GM21381 (cell line): Measurements from ENCODE around the gene CARD11.

Experiments
- ATAC-seq: cut with Tn5 transposase; IDR thresholded peaks from one replicate; pipeline ENCODE4 v1.9.1; 2021; ENCODE audit warnings: mild to moderate bottlenecking, moderate library complexity; ENCODE audit not compliant: unreplicated experiment

CARD11 gene

DNA sequence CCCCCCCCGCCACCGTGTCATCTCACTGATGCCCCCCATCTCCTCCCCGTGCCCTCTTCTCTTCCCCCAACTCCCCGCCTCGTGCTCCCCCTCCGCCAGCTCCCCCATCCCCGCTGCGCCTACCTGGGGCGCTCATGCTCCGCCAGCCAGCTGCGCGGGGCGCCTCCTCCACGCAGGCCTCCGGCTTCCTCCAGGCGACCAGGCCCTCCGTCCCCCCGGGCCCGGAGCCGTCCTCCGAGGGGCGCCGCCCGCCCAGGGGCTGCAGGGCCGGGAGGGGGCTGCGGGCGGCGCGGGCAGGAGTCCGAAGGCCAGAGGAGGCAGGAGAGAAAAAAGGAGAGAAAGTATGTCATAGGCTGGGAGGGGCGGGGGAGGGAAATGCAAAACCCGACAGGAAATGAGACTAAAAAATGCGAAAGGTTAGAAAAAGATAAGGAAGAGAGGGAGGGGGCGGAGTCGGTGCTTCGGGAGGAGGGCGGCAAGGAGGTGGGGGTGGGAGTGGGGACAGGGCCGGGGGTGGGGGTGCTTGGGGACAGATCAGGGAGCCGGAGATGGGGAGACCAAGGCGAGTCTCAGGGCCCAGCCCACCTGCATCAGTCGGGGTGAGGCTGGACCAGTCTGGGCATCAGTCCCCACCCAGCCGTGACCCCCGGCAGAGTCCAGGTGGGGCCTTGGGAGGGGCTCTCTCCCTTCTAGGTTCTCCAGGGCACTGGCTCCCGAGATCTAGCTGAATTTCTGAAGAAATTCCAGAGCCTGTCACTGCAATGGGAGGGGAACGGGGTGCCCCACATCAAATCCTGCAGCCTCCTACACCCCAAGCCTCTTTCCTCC lies at the start of gene CARD11:
Gene CARD11, minus strand, starts transcription at position 324 of the 828 bp plus-strand sequence. CDS start 85,361 bp downstream, outside the sequence.
- no peak for ATAC-seq

DNA sequence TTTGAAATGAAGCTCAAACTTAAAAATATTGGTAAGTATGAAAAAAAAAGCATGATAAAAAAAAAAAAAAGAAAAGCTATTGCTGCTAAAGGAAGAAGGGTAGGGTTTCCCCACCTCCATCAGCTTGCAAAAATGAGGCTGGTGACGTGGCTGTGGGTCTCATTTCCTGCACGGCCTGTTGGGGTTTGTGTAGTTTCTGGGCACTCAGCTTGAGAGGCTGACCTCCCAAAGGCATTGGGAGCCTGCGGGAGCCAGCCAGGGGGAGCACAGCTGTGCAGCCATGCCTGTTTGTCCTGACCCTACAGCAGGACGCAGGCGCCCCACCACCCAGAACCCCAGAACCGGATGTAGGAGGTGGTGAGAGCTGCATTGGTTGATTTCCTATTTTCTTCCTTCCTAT lies 48.8 kb upstream of the CARD11 start:
- peak; percentile 64 for ATAC-seq

DNA sequence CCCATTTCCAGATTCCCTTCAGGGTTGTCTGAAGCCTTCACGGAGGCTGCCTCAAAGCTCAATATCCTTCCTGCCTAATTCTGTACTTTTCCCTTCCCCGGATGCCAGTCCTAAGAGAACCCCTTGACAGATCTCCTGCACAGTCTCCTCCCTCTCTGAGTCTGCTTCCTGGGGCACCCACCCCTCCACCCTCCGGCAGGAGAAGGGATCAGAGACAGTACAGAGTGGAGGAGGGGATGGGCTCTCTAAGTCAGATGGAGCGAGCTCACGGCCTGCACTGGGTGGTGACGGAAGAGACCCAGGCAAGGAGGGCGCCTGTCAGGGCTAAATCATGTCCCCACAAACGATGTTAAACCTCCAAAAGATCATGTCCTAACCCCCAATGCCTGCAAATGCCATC lies 48.0 kb upstream of the CARD11 start:
- ATAC-seq: no peak

DNA sequence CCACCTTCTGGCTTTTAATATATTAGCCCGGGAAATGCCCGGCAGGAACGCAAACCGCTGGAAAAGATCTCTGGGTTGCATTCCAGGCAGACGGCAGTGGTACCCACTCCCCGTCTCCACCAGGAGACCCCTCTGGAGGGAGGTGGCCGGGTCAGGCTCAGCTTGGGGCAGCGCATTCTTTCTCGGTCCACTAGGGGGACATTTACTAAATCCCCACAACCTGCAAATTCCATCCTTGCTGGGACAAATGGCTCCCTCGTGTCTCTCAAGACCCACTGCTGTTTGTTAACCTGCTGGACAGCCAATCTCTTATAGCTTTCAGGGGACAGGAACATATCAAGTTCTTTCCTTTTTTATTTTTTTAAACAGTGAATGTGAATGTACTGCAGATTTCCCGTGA lies 45.8 kb upstream of the CARD11 start:
- no peak for ATAC-seq

DNA sequence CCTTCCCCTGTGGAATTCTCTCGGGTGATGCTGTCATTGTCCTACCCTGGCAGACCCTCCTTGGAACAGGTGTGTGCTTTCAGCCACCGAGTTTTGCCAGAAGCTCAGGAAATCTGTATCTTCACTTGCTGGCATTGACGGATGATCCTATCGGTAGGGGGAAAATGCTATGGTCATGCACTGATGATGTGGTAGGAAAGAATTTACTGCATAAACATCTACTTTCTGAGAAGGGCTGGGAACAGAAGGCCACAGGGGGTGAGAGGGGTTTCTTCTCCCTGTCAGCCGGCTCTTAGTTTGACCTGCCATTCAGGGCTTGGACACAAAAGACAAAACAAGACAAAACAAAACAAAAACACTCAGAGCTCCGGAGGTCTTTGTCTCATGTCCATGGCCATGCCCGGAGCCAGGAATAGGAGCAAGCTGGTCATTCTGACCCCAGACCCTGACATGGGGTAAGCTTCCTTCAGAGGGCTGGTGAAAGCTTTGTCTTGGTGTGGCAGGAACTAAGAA lies 43.6 kb upstream of the CARD11 start:
- no peak for ATAC-seq

DNA sequence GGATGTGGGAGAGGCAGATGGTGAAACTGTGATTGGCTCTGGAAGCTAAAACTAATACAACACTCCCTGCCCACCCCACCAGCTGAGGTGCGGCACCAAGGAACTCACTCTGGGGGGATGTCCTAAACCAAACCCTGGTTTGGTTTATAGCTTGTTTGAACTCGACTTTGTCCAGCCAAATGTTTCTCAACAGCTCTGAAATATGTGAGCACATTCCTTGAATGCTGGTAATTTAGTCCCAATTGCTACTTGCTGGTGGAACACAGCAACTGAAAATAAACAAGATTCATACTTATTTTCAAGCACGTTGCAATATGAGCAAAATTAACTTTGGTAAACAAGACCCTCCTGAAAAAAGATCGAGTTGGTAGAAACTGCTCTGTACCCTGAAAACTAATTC lies 39.7 kb upstream of the CARD11 start:
- no peak for ATAC-seq

DNA sequence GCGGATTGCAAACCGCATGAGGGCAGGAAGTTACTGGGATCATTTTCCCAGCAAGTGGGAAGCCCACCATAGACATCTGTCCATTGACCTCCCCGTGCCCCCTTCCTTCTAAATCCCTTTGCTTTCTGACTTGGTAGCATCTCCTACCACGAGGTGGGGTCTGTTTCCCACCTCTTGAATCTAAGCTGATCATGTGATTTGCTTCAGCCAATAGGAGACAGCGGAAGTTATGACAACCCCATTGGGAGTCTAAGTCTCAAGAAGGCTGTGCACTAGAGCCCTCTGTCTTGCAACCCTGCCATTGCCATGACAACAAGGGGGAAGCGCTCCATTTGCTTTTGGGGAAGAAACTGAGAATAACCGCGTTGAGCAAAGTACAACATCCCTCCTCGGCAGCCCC lies 39.2 kb upstream of the CARD11 start:
- ATAC-seq: no peak

DNA sequence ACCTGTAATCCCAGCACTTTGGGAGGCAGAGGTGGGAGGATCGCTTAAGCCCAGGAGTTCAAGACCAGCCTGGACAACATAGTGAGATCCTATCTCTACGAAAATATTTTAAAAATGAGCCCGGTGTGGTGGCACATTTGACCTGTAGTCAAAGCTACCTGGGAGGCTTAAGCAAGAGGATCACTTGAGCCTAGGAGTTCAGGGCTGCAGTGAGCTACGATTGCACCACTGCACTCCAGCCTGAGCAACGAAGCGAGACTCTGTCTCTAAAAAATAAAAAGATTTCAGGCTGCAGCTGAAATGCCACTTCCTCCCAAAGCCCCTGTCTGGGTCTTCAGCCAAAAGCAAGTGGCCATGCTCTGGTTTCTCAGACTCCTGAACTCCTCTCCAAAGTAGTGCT lies 38.7 kb upstream of the CARD11 start:
- no peak for ATAC-seq

DNA sequence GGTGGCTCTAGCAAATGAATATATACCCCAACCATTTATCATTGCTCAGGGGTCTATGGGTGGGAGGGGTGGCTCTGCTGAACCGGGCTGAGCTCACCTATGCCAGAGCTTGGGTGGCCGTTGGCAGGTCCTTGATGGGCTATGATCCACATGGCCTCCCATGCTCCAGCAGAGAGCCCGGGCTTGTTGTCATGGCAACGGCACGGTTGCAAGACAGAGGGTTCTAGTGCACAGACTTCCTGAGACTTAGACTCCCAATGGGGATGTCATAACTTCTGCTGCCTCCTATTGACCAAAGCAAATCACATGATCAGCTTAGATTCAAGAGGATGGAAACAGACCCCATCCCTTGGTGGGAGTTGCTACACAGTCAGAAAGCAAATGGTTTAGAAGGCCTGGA lies 36.4 kb upstream of the CARD11 start:
- no peak for ATAC-seq

DNA sequence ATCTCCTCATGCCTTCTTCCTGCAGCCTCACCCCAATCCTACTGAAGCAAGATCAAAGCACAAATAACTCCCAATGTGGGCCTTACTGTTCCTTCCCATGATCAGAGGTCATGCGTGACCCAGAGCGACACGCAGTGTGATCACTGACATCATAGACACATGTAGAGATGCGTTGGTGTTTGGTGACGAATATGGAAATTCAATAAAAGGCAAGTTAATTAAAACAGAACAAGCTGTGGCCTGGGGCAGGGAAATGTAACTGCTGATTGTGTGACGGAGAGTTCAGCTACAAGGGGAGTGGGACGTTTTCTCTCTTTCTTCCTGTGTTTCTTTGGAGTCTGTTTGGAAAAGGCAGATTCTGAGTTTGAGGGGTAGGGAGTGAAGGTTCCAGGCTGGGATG lies 34.8 kb upstream of the CARD11 start:
- no peak for ATAC-seq

DNA sequence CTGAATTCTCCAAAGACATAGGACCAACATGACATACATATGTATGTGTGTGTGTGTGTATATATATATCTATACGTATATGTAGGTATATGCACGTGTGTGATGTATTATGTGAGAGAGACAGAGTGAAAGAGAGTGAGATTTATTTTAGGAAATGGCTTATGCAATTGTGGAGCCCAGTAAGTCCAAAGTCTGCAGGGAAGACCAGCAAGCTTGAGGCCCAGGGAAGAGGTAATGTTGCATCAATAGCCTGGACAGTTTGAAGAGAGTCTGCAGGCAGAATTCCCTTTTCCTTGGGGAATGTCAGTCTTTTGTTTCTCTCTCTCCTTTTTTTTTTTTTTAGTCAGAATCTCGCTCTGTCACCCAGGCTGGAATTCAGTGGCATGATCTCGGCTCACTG lies 33.0 kb upstream of the CARD11 start:
- no peak for ATAC-seq

DNA sequence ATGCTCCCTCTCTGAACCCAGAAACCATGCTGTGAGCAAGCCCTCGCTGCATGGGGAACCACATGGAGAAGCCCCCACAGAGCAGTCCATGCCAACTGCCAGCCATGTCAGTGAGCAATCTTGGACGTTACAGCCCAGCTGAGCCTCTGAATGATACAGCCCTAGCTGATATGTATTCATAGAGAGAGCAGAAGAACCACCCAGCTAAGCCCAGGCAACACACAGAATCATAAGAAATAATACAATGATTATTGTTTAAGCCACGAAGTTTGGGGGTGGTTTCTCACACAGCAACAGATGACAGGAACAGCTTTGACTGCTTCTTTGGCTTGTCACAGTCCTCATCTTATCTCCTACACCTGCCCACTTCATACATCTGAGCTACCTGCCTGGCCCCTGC lies 32.5 kb upstream of the CARD11 start:
- ATAC-seq: no peak

DNA sequence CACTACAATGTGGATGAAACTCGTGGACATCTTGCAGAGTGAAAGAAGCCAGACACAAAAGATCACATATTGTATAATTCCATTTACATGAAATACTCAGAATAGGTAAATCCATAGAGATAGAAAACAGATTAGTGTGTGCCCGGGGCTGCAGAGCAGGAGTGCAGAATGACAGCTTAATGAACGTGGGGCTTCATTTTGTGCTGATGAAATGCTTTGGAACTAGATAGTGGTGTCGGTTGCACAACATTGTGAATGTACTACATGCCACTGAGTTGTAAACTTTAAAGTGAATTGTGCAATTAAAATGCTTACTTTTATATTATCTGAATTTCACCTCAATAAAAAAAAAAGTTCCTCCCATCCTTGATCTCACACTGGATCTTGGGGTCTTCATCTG lies 31.8 kb upstream of the CARD11 start:
- ATAC-seq: no peak

DNA sequence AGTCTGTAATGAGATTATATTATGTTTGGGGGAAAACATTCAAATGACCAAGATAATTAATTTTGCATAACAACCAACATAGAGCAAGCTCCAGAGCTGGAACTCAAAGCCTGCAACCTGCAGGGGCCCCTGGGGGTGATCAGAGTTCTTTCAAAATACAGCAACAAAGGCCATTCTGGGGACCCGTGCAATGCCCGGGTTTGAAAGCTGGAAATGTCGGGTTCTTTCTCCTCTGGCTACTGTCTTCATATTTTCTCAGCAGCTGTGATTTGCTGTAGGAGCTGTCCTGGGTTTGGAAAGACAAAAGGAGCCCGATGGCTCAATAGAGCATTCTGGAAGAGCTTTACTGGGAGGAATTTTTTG lies 30.8 kb upstream of the CARD11 start:
- ATAC-seq: no peak

DNA sequence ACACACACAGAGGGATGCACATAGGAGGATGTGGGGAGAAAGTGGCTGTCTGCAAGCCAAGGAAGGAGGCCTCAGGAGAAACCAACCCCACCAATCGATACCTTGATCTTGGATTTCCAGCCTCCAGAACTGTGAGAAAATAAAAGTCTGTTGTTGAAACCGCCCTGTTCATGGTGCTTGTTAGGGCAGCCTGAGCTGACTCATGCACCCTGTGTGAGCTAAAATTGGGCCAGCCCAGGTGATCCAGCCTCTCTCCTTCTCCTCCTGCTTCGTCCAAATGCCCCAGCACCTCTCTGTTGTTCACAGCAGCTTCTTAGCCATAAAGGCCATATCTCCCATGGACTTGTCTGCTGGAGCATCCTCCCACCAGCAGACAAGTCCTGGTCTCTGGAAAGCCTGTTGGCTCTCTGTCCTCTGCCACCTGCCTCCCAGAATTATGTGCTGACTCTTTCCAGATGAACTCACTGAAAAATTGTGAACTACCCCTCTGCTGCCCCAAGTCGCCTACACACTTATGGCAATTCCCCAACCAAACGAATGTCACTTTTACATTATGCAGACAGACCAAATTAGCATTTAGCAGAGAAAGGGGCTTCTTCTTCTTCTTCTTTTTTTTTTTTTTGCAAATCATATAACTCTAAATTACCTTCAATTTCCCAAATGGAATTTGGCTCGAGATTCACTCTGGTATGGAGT lies 30.2 kb upstream of the CARD11 start:
- no peak for ATAC-seq

DNA sequence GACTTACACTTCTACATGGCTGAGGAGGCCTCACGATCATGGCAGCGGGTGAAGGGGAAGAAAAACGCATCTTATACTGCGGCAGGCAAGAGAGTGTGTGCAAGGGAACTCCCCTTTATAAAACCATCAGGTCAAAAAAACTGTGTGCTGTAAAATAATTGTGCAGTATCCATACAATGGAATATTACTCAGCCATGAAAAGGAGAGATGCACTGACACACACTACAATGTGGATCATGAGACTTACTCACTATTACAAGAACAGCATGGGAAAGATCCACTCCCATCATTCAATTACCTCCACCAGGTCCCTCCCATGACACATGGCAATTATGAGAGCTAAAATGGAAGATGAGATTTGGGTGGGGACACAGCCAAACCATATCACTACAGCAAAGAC lies 27.2 kb upstream of the CARD11 start:
- ATAC-seq: no peak

DNA sequence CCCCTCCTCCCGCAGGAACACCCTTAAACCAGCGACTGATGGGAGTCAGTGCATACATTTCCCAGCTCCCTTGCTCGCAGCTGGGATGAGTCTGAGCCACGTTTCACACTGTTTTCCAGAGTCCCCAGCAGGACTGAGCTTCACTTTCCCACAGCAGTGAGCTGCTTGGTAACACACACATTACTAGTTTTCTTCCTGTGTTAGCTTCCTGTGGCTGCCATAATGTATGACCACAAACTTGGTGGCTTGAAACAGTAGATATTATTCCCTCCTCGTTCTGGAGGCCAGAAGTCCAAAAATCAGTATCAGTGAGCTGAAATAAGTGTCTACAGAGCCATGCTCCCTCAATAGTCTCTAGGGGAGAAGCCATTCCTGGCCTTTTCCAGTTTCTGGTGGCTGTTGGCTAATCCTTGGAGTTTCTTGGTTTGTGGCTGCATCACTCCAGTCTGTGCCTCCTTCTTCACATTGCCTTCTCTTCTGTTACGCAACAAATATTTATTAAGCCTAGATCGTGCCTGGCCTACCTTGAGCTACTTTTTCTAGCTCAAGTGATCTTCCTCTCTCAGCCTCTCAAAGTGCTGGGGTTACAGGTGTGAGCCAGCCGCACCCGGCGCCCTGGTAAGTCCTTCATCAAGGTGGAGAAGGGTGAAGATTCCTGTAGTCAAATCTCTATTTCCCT lies 26.2 kb upstream of the CARD11 start:
- ATAC-seq: no peak

DNA sequence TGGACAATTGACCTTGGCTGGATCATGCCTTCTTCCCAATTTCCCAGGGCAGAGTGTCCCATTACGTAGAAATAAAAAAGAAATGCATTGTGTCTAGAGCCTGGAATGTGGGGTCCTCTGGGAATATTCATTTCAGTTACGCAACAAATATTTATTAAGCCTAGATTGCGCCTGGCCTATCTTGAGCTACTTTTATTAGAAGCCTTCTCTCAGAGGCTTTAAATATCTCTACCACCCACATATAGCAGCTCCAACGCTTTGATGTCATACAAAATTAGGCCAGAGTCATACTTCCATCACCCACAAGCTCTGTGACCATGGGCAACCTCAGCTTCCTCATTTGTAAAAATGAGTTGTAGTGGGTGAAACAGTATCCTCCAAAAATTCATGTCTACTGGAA lies 24.9 kb upstream of the CARD11 start:
- ATAC-seq: no peak

DNA sequence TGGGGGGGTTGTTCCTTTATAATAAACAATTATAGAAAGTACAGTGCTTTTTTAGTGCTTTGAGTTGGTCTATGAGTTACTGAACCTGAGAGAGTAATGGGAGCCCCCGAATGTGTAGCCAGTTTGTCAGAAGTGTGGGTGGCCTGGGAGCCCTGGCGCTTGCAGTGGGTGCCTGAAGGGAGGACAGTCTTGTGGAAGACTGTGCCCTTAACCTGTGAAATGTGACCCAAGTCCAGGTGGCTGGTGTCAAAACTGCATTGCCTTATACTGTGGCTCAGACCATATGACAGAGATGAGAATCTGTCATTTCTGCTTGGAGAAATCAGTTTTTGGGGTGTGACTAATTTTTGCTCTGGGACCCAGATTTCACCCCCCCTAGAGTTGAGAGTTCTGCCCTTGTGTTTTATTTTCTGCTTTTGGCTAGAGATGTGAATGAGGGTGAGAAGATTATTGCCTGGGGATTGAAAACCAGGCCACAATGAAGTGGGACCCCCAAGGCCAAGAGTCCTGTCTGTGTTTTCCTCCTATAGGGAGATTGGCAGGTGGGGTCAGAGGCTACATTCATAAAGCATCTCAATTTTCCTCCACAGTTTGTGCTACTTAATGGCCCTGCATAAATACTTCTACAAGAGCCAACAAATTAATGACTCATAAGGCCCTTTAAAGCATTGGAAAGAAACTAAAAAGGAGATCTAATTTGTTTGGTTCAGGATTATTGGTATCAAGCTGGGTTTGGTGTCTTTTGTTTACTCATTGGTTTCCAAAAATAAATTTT lies 24.1 kb upstream of the CARD11 start:
- no peak for ATAC-seq

DNA sequence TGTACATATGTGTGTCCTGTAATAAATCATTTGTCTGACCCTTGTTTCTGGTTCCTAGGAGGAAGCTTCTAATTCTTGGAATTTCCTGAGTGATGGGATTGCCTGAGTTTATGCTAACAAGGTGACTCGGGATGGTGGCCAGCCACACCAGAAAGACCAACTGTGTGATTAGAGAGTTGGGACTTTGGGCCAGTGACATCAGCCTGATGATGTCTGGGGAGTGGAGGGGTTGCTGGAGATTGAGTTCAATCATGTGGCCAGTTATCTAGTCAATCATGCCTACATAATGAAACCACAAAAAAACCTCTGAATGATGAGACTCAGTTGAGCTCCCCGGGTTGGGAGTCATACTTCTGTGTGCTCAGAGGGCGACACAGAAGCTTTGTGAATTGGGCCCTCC lies 23.5 kb upstream of the CARD11 start:
- no peak for ATAC-seq

DNA sequence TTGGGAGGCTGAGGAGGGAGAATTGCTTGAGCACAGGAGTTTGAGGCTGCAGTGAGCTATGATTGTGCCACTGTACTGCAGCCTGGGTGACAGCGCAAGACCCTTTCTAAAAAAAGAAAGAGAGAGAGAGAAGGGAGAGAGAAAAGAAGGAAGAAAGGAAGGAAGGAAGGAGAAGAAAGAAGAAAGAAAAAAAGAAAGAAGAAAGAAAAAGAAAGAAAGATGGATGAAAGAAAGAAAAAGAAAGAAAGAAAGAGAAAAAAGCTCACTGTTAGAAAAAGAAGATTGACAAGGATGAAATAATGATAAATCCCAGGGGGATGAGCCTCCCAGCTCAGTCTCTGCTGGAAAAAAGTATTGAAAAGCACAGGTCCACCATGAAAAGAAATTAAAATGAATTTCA lies 22.8 kb upstream of the CARD11 start:
- ATAC-seq: no peak
